Uterus (tissue), 2 donors: ENCODE measurements around the gene LGMN.

ENCODE experiments used
- CTCF ChIP-seq, 4 experiments: fragments of 200-600 bp in 2 of 4; fragments of 450-650 bp in 2 of 4; sonication (generic) in 2 of 4; IDR thresholded peaks; one replicate each; pipeline ENCODE4 v1.5.1; 2016 to 2019; ENCODE audit warnings: antibody characterized with exemption in 4 of 4, mild to moderate bottlenecking in 2 of 4, moderate library complexity in 1 of 4
- POLR2A ChIP-seq, 2 donors: fragments of 450-650 bp; IDR thresholded peaks; one replicate each; pipeline ENCODE4 v1.6.1; 2016; ENCODE audit warnings: antibody characterized with exemption in 2 of 2, mild to moderate bottlenecking in 1 of 2, moderate library complexity in 1 of 2

GRCh38 chr14:92780444-92781232 lies 32.2 kb upstream of the LGMN start:
- TF ChIP-seq CTCF (IDR thresholded peaks at IDR 0.05): no peak
- no peak for TF ChIP-seq POLR2A (IDR thresholded peaks at IDR 0.05)
